A673 (cell line): ENCODE data around the gene CDK17.

Source experiments
- CTCF ChIP-seq: fragments of 300-800, 200-600 bp; sonication (generic); conservative IDR thresholded peaks from 2 replicates; pipeline ENCODE4 v1.5.1; 2017; ENCODE audit warnings: low read depth, mild to moderate bottlenecking, antibody characterized with exemption, low read length, moderate library complexity, mixed read lengths
- EZH2 ChIP-seq: fragments of 200-600 bp; sonication (generic); IDR thresholded peaks from 2 replicates; pipeline ENCODE4 v1.6.1; 2017; ENCODE audit warnings: borderline replicate concordance, low read depth, mild to moderate bottlenecking, mixed read lengths, antibody characterized with exemption, low read length; ENCODE audit not compliant: poor library complexity, severe bottlenecking

GRCh38 chr12:96233939-96234461 is 166.2 kb downstream of the CDK17 start:
- TF ChIP-seq EZH2 (no peak), CTCF (no peak)
